ENCODE data around the gene TOMM40L. TPM values are rescaled to one million over a fixed set of nuclear protein-coding genes. Genes with fewer than 3 reads are reported as not detected.
A peak's percentile ranks its signal among the peaks of the same experiment; 100 is the strongest.
"Not testable (repeated sequence)": the region's sequence is repeated elsewhere in the genome, so short reads cannot be mapped to it uniquely, and the experiment has no call there.

The TOMM40L gene
- total RNA-seq, 1 experiment from 2014 or later, result 8.4 TPM

- DNase-seq (ENCODE audit: low read depth), result not testable (repeated sequence)
Observed at GRCh38 chr1:161255955-161256520, 30.2 kb downstream of the TOMM40L start.

DNA sequence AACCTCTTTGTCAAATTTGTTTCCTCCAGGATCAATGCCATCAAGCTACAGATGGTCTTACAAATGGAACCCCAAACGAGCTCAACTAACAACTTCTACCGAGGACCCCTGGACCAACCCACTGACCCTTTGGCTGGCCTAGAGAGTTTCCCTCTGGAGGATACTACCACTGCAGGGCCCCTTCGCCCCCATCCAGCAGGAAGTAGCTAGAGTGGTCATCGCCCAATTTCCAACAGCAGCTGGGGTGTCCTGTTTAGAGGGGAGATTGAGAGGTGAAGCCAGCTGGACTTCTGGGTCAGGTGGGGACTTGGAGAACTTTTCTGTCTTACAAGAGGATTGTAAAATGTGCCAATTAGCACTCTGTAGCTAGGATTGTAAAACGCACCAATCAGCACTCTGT, 31.2 kb downstream of the TOMM40L start:
- DNase-seq (ENCODE audit: low read depth), result not testable (repeated sequence)

- DNase-seq (ENCODE audit: low read depth), result peak; percentile 39
Observed at GRCh38 chr1:161258439-161259344, 32.8 kb downstream of the TOMM40L start, which contains the start of gene PCP4L1. TSS of gene PCP4L1 (plus strand) at chr1:161258745. CDS start at chr1:161258975, 230 bp downstream.

DNA sequence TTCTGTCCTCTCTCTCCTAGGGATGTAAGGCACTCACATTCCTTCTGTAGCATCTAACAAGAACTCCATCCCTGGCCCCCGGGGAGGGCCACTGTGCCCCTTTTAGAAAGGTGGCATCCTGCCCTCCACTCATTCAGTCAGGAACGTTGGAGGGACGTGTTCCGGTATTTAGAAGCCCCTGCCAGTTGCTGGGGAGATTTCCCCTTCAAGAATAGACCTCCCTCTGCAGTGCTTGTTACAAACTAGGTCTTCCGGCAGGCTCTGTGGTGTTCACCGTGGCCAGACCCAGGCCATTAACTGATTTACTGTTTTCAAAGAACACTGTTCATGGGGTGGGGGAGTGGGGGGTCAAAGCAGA, 33.5 kb downstream of the TOMM40L start:
- no peak for DNase-seq (ENCODE audit: low read depth)

- no peak for DNase-seq (ENCODE audit: low read depth)
Observed at GRCh38 chr1:161259765-161260164, 33.9 kb downstream of the TOMM40L start.

DNA sequence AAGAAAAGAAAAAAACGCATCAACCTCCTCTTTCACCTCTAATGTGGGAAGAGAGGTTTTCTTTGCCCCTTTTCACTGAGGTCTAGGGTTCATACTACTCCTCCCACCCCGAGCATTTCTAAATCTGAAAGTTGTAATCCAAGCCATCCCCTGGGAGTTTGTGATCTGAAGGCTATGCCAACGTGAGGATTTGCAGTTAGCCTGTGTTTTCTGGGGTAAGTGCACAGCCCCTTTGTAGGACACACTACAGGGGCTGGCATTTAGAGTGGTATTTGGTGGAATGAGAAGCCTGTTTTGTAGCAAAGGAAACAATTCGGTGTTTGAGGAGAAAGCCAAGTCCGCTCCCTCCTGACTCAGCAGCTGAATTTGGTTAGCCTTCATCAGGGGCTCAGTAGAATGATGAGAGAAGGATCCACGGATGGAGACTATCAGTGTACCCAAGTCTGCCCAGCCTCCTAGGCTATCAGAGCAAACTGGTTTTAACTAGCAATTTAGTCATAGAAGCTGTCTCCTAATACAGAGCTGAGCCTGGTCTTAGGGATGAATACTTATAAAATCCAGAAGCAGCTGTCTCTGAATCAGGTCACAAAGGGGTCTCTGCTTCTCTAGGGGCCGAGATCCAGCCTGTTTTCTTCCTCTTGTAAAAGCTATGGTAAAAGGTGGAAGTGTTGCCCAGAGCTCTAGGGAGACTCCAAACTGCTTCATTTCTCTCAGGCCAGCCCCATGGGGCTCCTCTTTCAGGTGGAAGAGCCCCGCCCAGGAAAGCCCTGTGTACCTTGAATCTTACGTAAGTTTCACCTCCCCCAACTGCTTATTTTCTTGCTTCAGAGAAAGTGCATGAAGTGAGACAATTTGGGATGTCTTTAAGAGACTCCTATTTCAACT, 34.8 kb downstream of the TOMM40L start:
- DNase-seq (ENCODE audit: low read depth), result no peak

DNA sequence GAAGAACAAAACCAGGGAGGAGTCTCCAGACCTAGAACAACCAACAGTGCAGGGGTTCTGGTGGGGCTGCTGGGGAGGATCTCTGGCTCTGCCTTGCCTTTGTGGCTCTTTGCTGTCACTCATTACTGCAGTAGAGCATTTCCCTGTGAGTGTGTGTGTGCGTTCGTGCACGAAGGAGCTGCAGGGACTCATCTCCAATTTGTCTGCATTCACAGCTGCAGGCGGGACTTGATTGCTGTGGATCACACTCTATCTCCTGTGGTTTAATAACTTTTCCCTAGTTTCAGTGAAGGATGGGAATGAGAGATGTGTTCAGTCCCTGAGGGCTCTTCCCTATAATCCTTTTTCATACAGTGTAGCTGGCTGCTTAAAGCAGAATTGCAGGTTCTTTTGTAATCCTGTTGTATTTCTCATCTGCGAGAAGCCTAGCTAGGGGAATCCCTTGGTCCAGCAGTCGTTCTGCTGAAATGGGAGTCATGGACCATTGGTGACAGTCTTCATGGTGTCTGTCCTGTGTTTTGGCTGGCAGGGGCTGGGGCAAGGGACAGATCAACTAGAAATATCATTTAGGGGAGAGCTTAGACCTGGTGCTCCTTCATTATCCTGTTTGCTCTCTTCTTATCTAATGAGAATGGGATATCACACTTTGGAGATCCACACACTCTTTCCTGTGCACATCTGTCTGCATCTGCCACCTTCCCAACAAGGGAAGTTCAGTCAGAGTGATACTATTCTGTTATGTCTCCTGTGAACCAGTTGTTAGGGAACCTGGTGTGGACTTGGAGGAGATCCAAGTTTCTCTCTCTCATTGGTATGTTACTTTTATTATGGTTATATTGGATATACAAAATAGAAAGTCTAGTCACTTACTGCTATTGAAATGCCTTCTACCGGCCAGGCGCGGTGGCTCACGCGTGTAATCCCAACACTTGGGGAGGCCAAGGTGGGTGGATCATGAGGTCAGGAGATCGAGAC, 35.7 kb downstream of the TOMM40L start:
- no peak for DNase-seq (ENCODE audit: low read depth)

DNA sequence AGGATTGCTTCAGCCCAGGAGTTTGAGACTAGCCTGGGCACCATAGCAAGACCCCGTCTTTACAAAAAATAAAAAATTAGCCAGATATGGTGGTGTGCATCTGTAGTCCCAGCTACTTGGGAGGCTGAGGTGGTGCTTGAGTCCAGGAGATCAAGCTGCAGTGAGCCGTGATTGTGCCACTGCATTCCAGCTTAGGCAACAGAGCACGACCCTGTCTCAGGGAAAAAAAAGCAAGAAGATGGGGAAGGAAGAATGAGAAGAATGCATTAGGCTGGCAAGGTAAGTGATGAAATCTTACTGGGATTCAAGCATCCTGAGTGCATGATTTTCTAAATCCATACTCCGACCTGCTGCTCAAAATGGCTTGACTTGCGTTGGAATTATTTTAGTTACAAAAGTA, 39.4 kb downstream of the TOMM40L start:
- no peak for DNase-seq (ENCODE audit: low read depth)

- peak; percentile 5 for DNase-seq (ENCODE audit: low read depth)
Observed at GRCh38 chr1:161266202-161266601, 40.3 kb downstream of the TOMM40L start.

- DNase-seq (ENCODE audit: low read depth), result no peak
Observed at GRCh38 chr1:161266836-161267235, 41.0 kb downstream of the TOMM40L start.

DNA sequence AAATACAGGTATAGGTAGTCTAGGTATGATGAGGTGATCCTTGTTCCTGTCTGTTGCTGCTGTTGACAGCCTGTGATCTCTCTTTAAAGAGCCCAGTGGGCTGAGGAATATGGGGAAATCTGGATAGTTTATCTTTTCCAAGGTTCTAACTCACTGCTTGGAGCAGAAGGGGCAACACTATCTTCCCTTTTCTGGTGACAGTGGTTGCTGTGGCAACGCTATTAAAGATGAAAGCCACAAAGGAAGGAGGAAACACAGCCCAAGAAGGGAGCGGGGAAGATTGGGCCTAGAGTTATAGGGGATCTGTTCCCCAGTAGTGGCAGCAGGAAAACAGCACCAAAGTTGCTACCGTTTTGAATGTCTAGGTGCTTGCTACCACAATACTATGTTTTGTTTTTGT, 41.5 kb downstream of the TOMM40L start:
- DNase-seq (ENCODE audit: low read depth), result no peak

- DNase-seq (ENCODE audit: low read depth), result no peak
Observed at GRCh38 chr1:161273402-161273801, 47.5 kb downstream of the TOMM40L start.

DNA sequence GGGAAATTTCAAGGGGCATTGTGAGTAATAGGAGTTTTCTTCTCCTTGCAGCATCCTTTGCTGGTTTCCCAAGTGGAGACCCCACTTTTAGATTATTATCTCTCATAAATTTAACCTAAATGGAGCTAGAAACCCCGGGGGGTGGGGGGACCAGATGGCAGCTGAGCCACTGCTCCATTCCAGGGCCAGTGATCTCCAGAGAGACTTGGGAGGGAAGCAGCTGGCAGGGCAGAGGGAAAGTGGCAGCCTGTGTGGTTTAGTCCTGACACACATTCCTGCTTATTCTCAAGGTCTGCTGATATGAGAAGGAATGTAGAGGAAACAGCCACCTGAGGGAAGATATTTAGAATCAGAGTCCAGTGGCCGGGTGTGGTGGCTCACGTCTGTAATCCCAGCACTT, 49.0 kb downstream of the TOMM40L start:
- DNase-seq (ENCODE audit: low read depth), result no peak

Other genes starting within 250 kb of the TOMM40L start
- 6.0 and 10.5 TPM in 2 replicates for gene F11R, start 204.9 kb upstream of the TOMM40L start, total RNA-seq (2014; rRNA removed; shearing (Covaris generic))
- gene TSTD1, start 187.1 kb upstream of the TOMM40L start, total RNA-seq (2014; rRNA removed; shearing (Covaris generic)), result 0.48 TPM in 1 of 2 replicates, not detected in the other
- gene USF1, start 180.1 kb upstream of the TOMM40L start, total RNA-seq (2014; rRNA removed; shearing (Covaris generic)), result 63.3 and 67.3 TPM in 2 replicates
- 0.20 TPM in 1 of 2 replicates, not detected in the other for gene ARHGAP30, start 156.2 kb upstream of the TOMM40L start, total RNA-seq (2014; rRNA removed; shearing (Covaris generic))
- gene NECTIN4, start 136.5 kb upstream of the TOMM40L start, total RNA-seq (2014; rRNA removed; shearing (Covaris generic)), result 0.20 TPM in 1 of 2 replicates, not detected in the other
- not detected in 2 replicates for gene KLHDC9, start 127.7 kb upstream of the TOMM40L start, total RNA-seq (2014; rRNA removed; shearing (Covaris generic))
- 82.0 and 94.4 TPM in 2 replicates for gene PFDN2, start 108.0 kb upstream of the TOMM40L start, total RNA-seq (2014; rRNA removed; shearing (Covaris generic))
- gene NIT1, start 108.0 kb upstream of the TOMM40L start, total RNA-seq (2014; rRNA removed; shearing (Covaris generic)), result 27.0 and 27.9 TPM in 2 replicates
- 20.1 and 23.1 TPM in 2 replicates for gene DEDD, start 93.4 kb upstream of the TOMM40L start, total RNA-seq (2014; rRNA removed; shearing (Covaris generic))
- 81.9 and 95.6 TPM in 2 replicates for gene UFC1, start 72.1 kb upstream of the TOMM40L start, total RNA-seq (2014; rRNA removed; shearing (Covaris generic))
- gene USP21, start 66.6 kb upstream of the TOMM40L start, total RNA-seq (2014; rRNA removed; shearing (Covaris generic)), result 4.4 and 9.3 TPM in 2 replicates
- gene PPOX, start 59.6 kb upstream of the TOMM40L start, total RNA-seq (2014; rRNA removed; shearing (Covaris generic)), result 12.3 and 16.3 TPM in 2 replicates
- 13.7 and 16.7 TPM in 2 replicates for gene B4GALT3, start 48.6 kb upstream of the TOMM40L start, total RNA-seq (2014; rRNA removed; shearing (Covaris generic))
- gene ADAMTS4, start 27.0 kb upstream of the TOMM40L start, total RNA-seq (2014; rRNA removed; shearing (Covaris generic)), result 5.2 and 8.3 TPM in 2 replicates
- 109 and 119 TPM in 2 replicates for gene NDUFS2, start 23.7 kb upstream of the TOMM40L start, total RNA-seq (2014; rRNA removed; shearing (Covaris generic))
- gene FCER1G, start 10.8 kb upstream of the TOMM40L start, total RNA-seq (2014; rRNA removed; shearing (Covaris generic)), result 1.3 TPM in 1 of 2 replicates, not detected in the other
- not detected in 2 replicates for gene APOA2, start 2.4 kb upstream of the TOMM40L start, total RNA-seq (2014; rRNA removed; shearing (Covaris generic))
- not detected in 2 replicates for gene NR1I3, start 12.1 kb downstream of the TOMM40L start, total RNA-seq (2014; rRNA removed; shearing (Covaris generic))
- not detected in 2 replicates for gene PCP4L1, start 32.7 kb downstream of the TOMM40L start, total RNA-seq (2014; rRNA removed; shearing (Covaris generic))
- 0.24 and 0.39 TPM in 2 replicates for gene MPZ, start 83.9 kb downstream of the TOMM40L start, total RNA-seq (2014; rRNA removed; shearing (Covaris generic))
- 16.1 and 19.5 TPM in 2 replicates for gene SDHC, start 88.3 kb downstream of the TOMM40L start, total RNA-seq (2014; rRNA removed; shearing (Covaris generic))
- not detected in 2 replicates for gene CFAP126, start 141.8 kb downstream of the TOMM40L start, total RNA-seq (2014; rRNA removed; shearing (Covaris generic))